ENCODE data around the gene CEP350. TPM values are rescaled to one million over a fixed set of nuclear protein-coding genes. Genes with fewer than 3 reads are reported as not detected.

CEP350 gene
- polyA plus RNA-seq, 1 of the 3 experiments (the other 2 are of a cell fraction): 2.9 TPM

- Histone ChIP-seq H3K9me3 (no peaks in the 10 kb centered on the region), H4K20me1 (ENCODE audit: insufficient read depth) (no peaks in the 10 kb centered on the region), H3K36me3 (replicated peaks in 1 of 2; ENCODE audit: control insufficient read depth in 1 of 2, insufficient read depth in 2 of 2, low read length in 1 of 2) (peaks cover 69 to 76% of the 10 kb centered on the region in 2 experiments), H3K9ac (no peak overlapping the region), H3K4me3 (ENCODE audit: low read depth in 2 of 2, low read length in 1 of 2) (no peak overlapping the region), H3K9me2 (no peaks in the 10 kb centered on the region), H3K4me1 (ENCODE audit: control insufficient read depth in 1 of 2, insufficient read depth in 2 of 2, low read depth in 1 of 2, low read length in 1 of 2) (no peaks in the 10 kb centered on the region), H3K27me3 (ENCODE audit: insufficient read depth) (no peaks in the 10 kb centered on the region), H3K79me2 (ENCODE audit: insufficient read depth) (no peaks in the 10 kb centered on the region), H3F3A (replicated peaks; ENCODE audit: insufficient read depth) (peaks cover 16% of the 10 kb centered on the region), H3K27ac (ENCODE audit: low read depth in 2 of 2, low read length in 1 of 2) (no peak overlapping the region), H2AFZ (ENCODE audit: low read depth) (no peak overlapping the region), H3K4me2 (no peak overlapping the region)
- no peak for DNase-seq
- 96% methylated on average over 4 of the region's 4 CpGs for WGBS (ENCODE audit: low lambda C conversion rate)
- no peak for TF ChIP-seq FOXJ3 (CRISPR knock-in tag; IDR thresholded peaks at IDR 0.05)
- no peak for TF ChIP-seq SMC3 (IDR thresholded peaks at IDR 0.05; ENCODE audit: low read depth, low read length)
- no peak for TF ChIP-seq RXRA (IDR thresholded peaks at IDR 0.05; ENCODE audit: borderline replicate concordance, low read depth)
- no peak for TF ChIP-seq EZH2phosphoT487 (IDR thresholded peaks at IDR 0.05; ENCODE audit: borderline replicate concordance, low read depth)
- TF ChIP-seq TEAD4 (IDR thresholded peaks at IDR 0.05; ENCODE audit: borderline replicate concordance, insufficient read depth): no peak
- TF ChIP-seq NRF1 (IDR thresholded peaks at IDR 0.05; ENCODE audit: low read depth, low read length): no peak
- ChIA-PET POLR2A (interaction anchor here (0.6 kb wide), 1 partner anchor 110 kb away, joined by 3 read pairs; no protein-coding TSS in a partner anchor), CTCF (interaction anchor here (1.0 kb wide), 1 partner anchor 113 kb away, joined by 4 read pairs; no protein-coding TSS in a partner anchor)
Measured at GRCh38 chr1:180065408-180065807, 110.8 kb downstream of the CEP350 start.

- Histone ChIP-seq H3K4me3 (ENCODE audit: low read depth in 2 of 2, low read length in 1 of 2) (no peak overlapping the region), H3K9me2 (no peaks in the 10 kb centered on the region), H3K27ac (ENCODE audit: low read depth in 2 of 2, low read length in 1 of 2) (no peak overlapping the region), H4K20me1 (ENCODE audit: insufficient read depth) (no peaks in the 10 kb centered on the region), H2AFZ (ENCODE audit: low read depth) (no peak overlapping the region), H3K9ac (no peak overlapping the region), H3K27me3 (ENCODE audit: insufficient read depth) (no peaks in the 10 kb centered on the region), H3K9me3 (no peaks in the 10 kb centered on the region), H3F3A (replicated peaks; ENCODE audit: insufficient read depth) (peaks cover 16% of the 10 kb centered on the region), H3K4me2 (no peak overlapping the region), H3K79me2 (ENCODE audit: insufficient read depth) (no peaks in the 10 kb centered on the region), H3K36me3 (replicated peaks in 1 of 2; ENCODE audit: control insufficient read depth in 1 of 2, insufficient read depth in 2 of 2, low read length in 1 of 2) (peaks cover 72 to 76% of the 10 kb centered on the region in 2 experiments), H3K4me1 (ENCODE audit: control insufficient read depth in 1 of 2, insufficient read depth in 2 of 2, low read depth in 1 of 2, low read length in 1 of 2) (no peaks in the 10 kb centered on the region)
- ChIA-PET POLR2A (interaction anchor here (0.6 kb wide), 1 partner anchor 110 kb away, joined by 3 read pairs; no protein-coding TSS in a partner anchor), CTCF (interaction anchor here (1.0 kb wide), 1 partner anchor 113 kb away, joined by 4 read pairs; no protein-coding TSS in a partner anchor)
- TF ChIP-seq CTCF (IDR thresholded peaks at IDR 0.05) (no peak), RXRA (IDR thresholded peaks at IDR 0.05; ENCODE audit: borderline replicate concordance, low read depth) (no peak), FOXM1 (IDR thresholded peaks at IDR 0.05; ENCODE audit: low read depth) (no peak), ZBTB33 (IDR thresholded peaks at IDR 0.05; ENCODE audit: borderline replicate concordance, low read depth) (no peak), NFIC (IDR thresholded peaks at IDR 0.05; ENCODE audit: borderline replicate concordance) (no peak)
- DNase-seq: no peak
- 82% methylated on average over 3 of the region's 3 CpGs for WGBS (ENCODE audit: low lambda C conversion rate)
Measured at GRCh38 chr1:180066150-180066549, 111.5 kb downstream of the CEP350 start.

Data from SK-N-SH (cell line).